SK-N-SH (cell line): ENCODE measurements around the gene LRMDA. TPM values are rescaled to one million over a fixed set of nuclear protein-coding genes. Genes with fewer than 3 reads are reported as not detected.

Experiments
- CTCF ChIA-PET: fragments of 300-600, 350-600 bp; formaldehyde crosslinking; extraction: SDS; loops from one replicate; lab custom pipeline; 2021; lab: Yijun Ruan, JAX
- POLR2A ChIA-PET: fragments of 350-600 bp; sonication (Branson Sonifier 250); formaldehyde crosslinking; extraction: SDS; loops from one replicate; lab custom pipeline; 2020; ENCODE audit warnings: antibody characterized with exemption, inconsistent platforms; lab: Yijun Ruan, JAX
- DNase-seq: peaks from one replicate; pipeline ENCODE4 v3.0.0; 2012
- H2AFZ ChIP-seq: fragments of 200-600 bp; sonication (generic); 2 replicates; pipeline ENCODE4 v1.8.1; 2016; ENCODE audit warnings: antibody characterized with exemption, mild to moderate bottlenecking, low read depth
- H3F3A ChIP-seq: fragments of 200-600 bp; sonication (generic); replicated peaks from 2 replicates; pipeline ENCODE3; 2016; ENCODE audit warnings: antibody characterized with exemption, mild to moderate bottlenecking; ENCODE audit not compliant: insufficient read depth
- H3K27ac ChIP-seq, 2 experiments: fragments of 200-500 bp in 1 of 2; fragments of 200-600 bp in 1 of 2; sonication (Bioruptor generic) in 1 of 2; sonication (generic), shearing (Covaris generic) in 1 of 2; 2 replicates each; pipeline versions ENCODE4 v1.5.1 to v1.6.1; 2014 to 2016; ENCODE audit warnings: low read depth in 2 of 2, inconsistent platforms in 1 of 2, low read length in 1 of 2, mild to moderate bottlenecking in 1 of 2, mixed read lengths in 1 of 2
- H3K27me3 ChIP-seq: fragments of 200-600 bp; sonication (generic), shearing (Covaris generic); 2 replicates; pipeline ENCODE4 v1.6.1; 2016; ENCODE audit warnings: mixed run types; ENCODE audit not compliant: insufficient read depth
- H3K36me3 ChIP-seq, 2 experiments: fragments of 200-500 bp in 1 of 2; fragments of 200-600 bp in 1 of 2; sonication (Bioruptor generic) in 1 of 2; sonication (generic) in 1 of 2; replicated peaks in 1 of 2; 2 replicates each; pipeline versions ENCODE3 to v1.5.1; 2014 to 2016; ENCODE audit warnings: low read length in 1 of 2, mild to moderate bottlenecking in 1 of 2; ENCODE audit not compliant: insufficient read depth in 2 of 2, control insufficient read depth in 1 of 2
- H3K4me1 ChIP-seq, 2 experiments: fragments of 200-500 bp in 1 of 2; fragments of 200-600 bp in 1 of 2; sonication (Bioruptor generic) in 1 of 2; sonication (generic), shearing (Covaris generic) in 1 of 2; 2 replicates each; pipeline versions ENCODE4 v1.5.1 to v1.6.1; 2014 to 2016; ENCODE audit warnings: low read depth in 1 of 2, low read length in 1 of 2, mixed run types in 1 of 2; ENCODE audit not compliant: insufficient read depth in 2 of 2, control insufficient read depth in 1 of 2
- H3K4me2 ChIP-seq: fragments of 200-600 bp; sonication (generic), shearing (Covaris generic); 2 replicates; pipeline ENCODE4 v1.6.1; 2017; ENCODE audit warnings: mixed run types
- H3K4me3 ChIP-seq, 2 experiments: fragments of 200-500 bp in 1 of 2; fragments of 200-600 bp in 1 of 2; sonication (Bioruptor generic) in 1 of 2; sonication (generic), shearing (Covaris generic) in 1 of 2; 2 replicates each; pipeline versions ENCODE4 v1.5.1 to v1.8.1; 2014 to 2016; ENCODE audit warnings: low read depth in 2 of 2, inconsistent platforms in 1 of 2, low read length in 1 of 2, mild to moderate bottlenecking in 1 of 2, mixed read lengths in 1 of 2, moderate library complexity in 1 of 2
- H3K79me2 ChIP-seq: fragments of 200-600 bp; sonication (generic); 2 replicates; pipeline ENCODE4 v1.8.1; 2017; ENCODE audit warnings: mild to moderate bottlenecking; ENCODE audit not compliant: insufficient read depth
- H3K9ac ChIP-seq: fragments of 200-600 bp; sonication (generic); 2 replicates; pipeline ENCODE4 v1.6.1; 2017; ENCODE audit warnings: mixed run types
- H3K9me2 ChIP-seq: fragments of 200-600 bp; sonication (generic); 2 replicates; pipeline ENCODE4 v1.6.1; 2017; ENCODE audit warnings: mixed run types
- H3K9me3 ChIP-seq: fragments of 200-600 bp; sonication (generic); 2 replicates; pipeline ENCODE4 v1.6.1; 2017; ENCODE audit warnings: mixed run types, mild to moderate bottlenecking, moderate library complexity
- H4K20me1 ChIP-seq: fragments of 200-600 bp; sonication (generic); 2 replicates; pipeline ENCODE4 v1.6.1; 2017; ENCODE audit warnings: mild to moderate bottlenecking, mixed run types; ENCODE audit not compliant: insufficient read depth
- CTCF ChIP-seq: fragments of 200-600 bp; sonication (generic); IDR thresholded peaks from 2 replicates; pipeline ENCODE4 v1.6.1; 2017; ENCODE audit warnings: antibody characterized with exemption, mild to moderate bottlenecking, moderate library complexity
- EP300 ChIP-seq, 2 experiments: IDR thresholded peaks; 2 replicates each; pipeline versions ENCODE4 v1.4.0 to v1.6.1; 2012; ENCODE audit warnings: borderline replicate concordance in 1 of 2, low read depth in 1 of 2, low read length in 1 of 2
- FOXM1 ChIP-seq: IDR thresholded peaks from 2 replicates; pipeline ENCODE4 v1.4.0; 2012; ENCODE audit warnings: low read depth, mild to moderate bottlenecking
- GABPA ChIP-seq: IDR thresholded peaks from 2 replicates; pipeline ENCODE4 v1.4.0; 2012; ENCODE audit warnings: low read depth, mild to moderate bottlenecking
- JUND ChIP-seq: IDR thresholded peaks from 2 replicates; pipeline ENCODE4 v1.4.0; 2012
- MEF2A ChIP-seq: IDR thresholded peaks from 2 replicates; pipeline ENCODE4 v1.4.0; 2012; ENCODE audit warnings: low read depth, borderline replicate concordance
- NRF1 ChIP-seq: IDR thresholded peaks from 2 replicates; pipeline ENCODE4 v1.6.1; 2012; ENCODE audit warnings: low read depth, mild to moderate bottlenecking, low read length
- PBX3 ChIP-seq: IDR thresholded peaks from 2 replicates; pipeline ENCODE4; 2012
- POLR2AphosphoS5 ChIP-seq: IDR thresholded peaks from 2 replicates; pipeline ENCODE4 v1.6.1; 2012; ENCODE audit warnings: low read depth, low read length
- RAD21 ChIP-seq: IDR thresholded peaks from 2 replicates; pipeline ENCODE4 v1.6.1; 2012; ENCODE audit warnings: mild to moderate bottlenecking, low read length
- RFX5 ChIP-seq: IDR thresholded peaks from 2 replicates; pipeline ENCODE4 v1.6.1; 2012; ENCODE audit warnings: mild to moderate bottlenecking, improper control_type of control experiment, low read length
- RXRA ChIP-seq: IDR thresholded peaks from 2 replicates; pipeline ENCODE4 v1.4.0; 2012; ENCODE audit warnings: low read depth, mild to moderate bottlenecking, borderline replicate concordance
- TAF1 ChIP-seq: IDR thresholded peaks from 2 replicates; pipeline ENCODE4 v1.6.1; 2012; ENCODE audit warnings: low read depth, mild to moderate bottlenecking, low read length, moderate library complexity, borderline replicate concordance
- TEAD4 ChIP-seq: IDR thresholded peaks from 2 replicates; pipeline ENCODE4 v1.4.0; 2012; ENCODE audit warnings: mild to moderate bottlenecking, borderline replicate concordance; ENCODE audit not compliant: insufficient read depth
- whole genome bisulfite sequencing: methylation state at CpG from one replicate; pipeline ENCODE4 v1.1.6; 2017; ENCODE audit warnings: low lambda C conversion rate; 5-methylcytosine and 5-hydroxymethylcytosine counted together
- polyA plus RNA-seq, 3 experiments: library from polyadenylated mRNA; depleted of rRNA; stranded (reverse); fragments of >200 nt; gene quantifications; 2 replicates each; pipeline ENCODE4 v1.2.3, GENCODE V29; 2012
- TF ChIP-seq, protein P1 (sequence below): IDR thresholded peaks from 2 replicates; pipeline ENCODE4 v1.4.0; 2012; ENCODE audit warnings: low read depth, borderline replicate concordance

LRMDA gene
- polyA plus RNA-seq, 1 of the 3 experiments (the other 2 are of a cell fraction) = 0.95 TPM

DNA sequence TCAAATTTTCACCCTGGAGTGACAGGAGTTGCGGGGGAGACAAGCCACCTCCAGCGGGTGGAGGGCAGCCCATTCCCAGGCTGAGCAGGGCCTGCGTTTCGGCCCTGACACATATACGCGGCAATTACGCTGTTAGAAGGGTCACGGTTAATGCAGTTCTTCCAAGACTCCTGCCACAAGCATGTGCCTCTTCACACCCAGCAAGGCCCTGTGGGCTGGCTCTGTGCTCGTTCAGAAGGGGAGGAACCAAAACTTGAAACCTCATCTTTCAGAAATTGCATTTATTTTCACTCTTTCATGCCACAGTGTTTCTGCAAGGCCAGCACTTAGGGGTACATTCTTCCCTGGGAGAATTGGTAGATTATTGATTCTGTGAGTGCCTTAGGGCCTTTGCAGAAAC lies 24.7 kb downstream of the LRMDA start (continued):
- TF ChIP-seq TEAD4 (no peak), RFX5 (no peak), POLR2AphosphoS5 (no peak), PBX3 (no peak)
- TF ChIP-seq, all 33 proteins: peak for 0

DNA sequence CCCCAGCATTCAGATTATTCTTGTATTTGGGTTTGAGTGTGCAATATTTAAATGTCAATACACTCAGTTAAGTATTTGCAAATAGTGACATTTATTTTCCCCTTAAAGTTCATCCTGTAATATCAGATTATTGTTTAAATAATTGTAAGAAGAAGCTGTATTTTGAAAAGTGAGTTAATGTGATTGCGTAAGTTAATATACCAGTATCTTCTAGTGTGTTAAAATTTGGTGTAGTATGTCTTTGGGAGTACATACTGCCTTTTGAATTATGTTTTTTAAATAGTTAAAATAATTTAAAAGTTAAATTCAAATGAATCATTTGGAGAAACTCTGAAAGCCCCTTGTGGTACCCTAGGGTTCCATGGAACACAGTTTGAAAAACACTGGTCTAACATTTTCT lies 28.6 kb downstream of the LRMDA start:
- Histone ChIP-seq H3K36me3 (no peaks in the 10 kb centered on the region), H3K4me2 (no peak overlapping the region), H3K27ac (no peak overlapping the region), H3K79me2 (no peaks in the 10 kb centered on the region), H3K4me3 (no peak overlapping the region), H3K9me3 (no peaks in the 10 kb centered on the region), H3F3A (no peaks in the 10 kb centered on the region), H3K27me3 (no peaks in the 10 kb centered on the region), H3K9me2 (no peaks in the 10 kb centered on the region), H3K9ac (no peak overlapping the region), H3K4me1 (no peaks in the 10 kb centered on the region), H4K20me1 (no peaks in the 10 kb centered on the region), H2AFZ (no peak overlapping the region)
- ChIA-PET CTCF (no interaction called here), POLR2A (no interaction called here)
- 98% methylated on average over 1 of the region's 1 CpG for WGBS
- no peak for DNase-seq
- TF ChIP-seq, protein P1, sequence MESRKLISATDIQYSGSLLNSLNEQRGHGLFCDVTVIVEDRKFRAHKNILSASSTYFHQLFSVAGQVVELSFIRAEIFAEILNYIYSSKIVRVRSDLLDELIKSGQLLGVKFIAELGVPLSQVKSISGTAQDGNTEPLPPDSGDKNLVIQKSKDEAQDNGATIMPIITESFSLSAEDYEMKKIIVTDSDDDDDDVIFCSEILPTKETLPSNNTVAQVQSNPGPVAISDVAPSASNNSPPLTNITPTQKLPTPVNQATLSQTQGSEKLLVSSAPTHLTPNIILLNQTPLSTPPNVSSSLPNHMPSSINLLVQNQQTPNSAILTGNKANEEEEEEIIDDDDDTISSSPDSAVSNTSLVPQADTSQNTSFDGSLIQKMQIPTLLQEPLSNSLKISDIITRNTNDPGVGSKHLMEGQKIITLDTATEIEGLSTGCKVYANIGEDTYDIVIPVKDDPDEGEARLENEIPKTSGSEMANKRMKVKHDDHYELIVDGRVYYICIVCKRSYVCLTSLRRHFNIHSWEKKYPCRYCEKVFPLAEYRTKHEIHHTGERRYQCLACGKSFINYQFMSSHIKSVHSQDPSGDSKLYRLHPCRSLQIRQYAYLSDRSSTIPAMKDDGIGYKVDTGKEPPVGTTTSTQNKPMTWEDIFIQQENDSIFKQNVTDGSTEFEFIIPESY = no peak
- TF ChIP-seq GABPA = no peak
- no peak for TF ChIP-seq RAD21
- no peak for TF ChIP-seq FOXM1
- TF ChIP-seq RXRA = no peak
- TF ChIP-seq RFX5 = no peak
- no peak for TF ChIP-seq EP300 (IDR thresholded peaks at IDR 0.05; ENCODE audit: borderline replicate concordance in 1 of 2, low read depth in 1 of 2, low read length in 1 of 2)
- no peak for TF ChIP-seq MEF2A
- TF ChIP-seq CTCF = no peak
- TF ChIP-seq TAF1 = no peak
- no peak for TF ChIP-seq PBX3
- TF ChIP-seq NRF1 = no peak
- no peak for TF ChIP-seq JUND
- TF ChIP-seq, all 33 proteins: peak for 0
